Stimulated activated CD8-positive, alpha-beta memory T cell treated with anti-CD3 and anti-CD28 coated beads, Interleukin-12 subunit alpha, Interleukin-12 subunit beta, amount 100 ng/mL, for 1 hour (primary cell): Measurements from ENCODE around the gene PIGK.

Experiments used
- DNase-seq: peaks from one replicate; pipeline ENCODE4 v3.0.0-alpha.2; 2020; ENCODE audit warnings: low read depth

PIGK gene

GRCh38 chr1:77096496-77097255 lies 122.6 kb downstream of the PIGK start:
- DNase-seq = no peak

- no peak for DNase-seq
Measured at GRCh38 chr1:77095236-77095635, 124.0 kb downstream of the PIGK start.

GRCh38 chr1:77089756-77090155 lies 129.5 kb downstream of the PIGK start:
- no peak for DNase-seq

GRCh38 chr1:77085109-77085508 lies 134.1 kb downstream of the PIGK start:
- DNase-seq = no peak

GRCh38 chr1:77084457-77084856 lies 134.8 kb downstream of the PIGK start:
- DNase-seq = no peak

GRCh38 chr1:77081834-77082233 lies 137.4 kb downstream of the PIGK start:
- no peak for DNase-seq

GRCh38 chr1:77076759-77077158 lies 142.5 kb downstream of the PIGK start:
- no peak for DNase-seq

GRCh38 chr1:77068013-77068412 lies 151.2 kb downstream of the PIGK start:
- DNase-seq = no peak

- no peak for DNase-seq
Measured at GRCh38 chr1:77065693-77066342, 153.4 kb downstream of the PIGK start.

- DNase-seq = no peak
Measured at GRCh38 chr1:77064246-77064645, 155.0 kb downstream of the PIGK start.

- DNase-seq = no peak
Measured at GRCh38 chr1:77063118-77063517, 156.1 kb downstream of the PIGK start.

- DNase-seq = no peak
Measured at GRCh38 chr1:77061162-77061561, 158.1 kb downstream of the PIGK start.

- no peak for DNase-seq
Measured at GRCh38 chr1:77060000-77060399, 159.2 kb downstream of the PIGK start.

- no peak for DNase-seq
Measured at GRCh38 chr1:77057994-77058585, 161.1 kb downstream of the PIGK start.

- no peak for DNase-seq
Measured at GRCh38 chr1:77056525-77056924, 162.7 kb downstream of the PIGK start.

GRCh38 chr1:77051425-77051824 lies 167.8 kb downstream of the PIGK start:
- DNase-seq = no peak

- DNase-seq = no peak
Measured at GRCh38 chr1:77048615-77049005, 170.6 kb downstream of the PIGK start.

- DNase-seq = no peak
Measured at GRCh38 chr1:77047978-77048614, 171.1 kb downstream of the PIGK start.

GRCh38 chr1:77047575-77047974 lies 171.7 kb downstream of the PIGK start:
- no peak for DNase-seq

- no peak for DNase-seq
Measured at GRCh38 chr1:77044133-77044849, 174.9 kb downstream of the PIGK start.

- DNase-seq = no peak
Measured at GRCh38 chr1:77040826-77041225, 178.4 kb downstream of the PIGK start.

- no peak for DNase-seq
Measured at GRCh38 chr1:77039739-77040138, 179.5 kb downstream of the PIGK start.
